CD14-positive monocyte (primary cell): ENCODE results near the gene CEP72. TPM values are rescaled to one million over a fixed set of nuclear protein-coding genes. Genes with fewer than 3 reads are reported as not detected.

Source experiments
- DNase-seq, 3 donors: peaks; one replicate each; pipeline ENCODE4 v3.0.0-alpha.2; 2011 to 2022
- H2AFZ ChIP-seq: 2 replicates; pipeline ENCODE4 v1.6.0; 2012; ENCODE audit warnings: mild to moderate bottlenecking, low read depth, low read length, inconsistent platforms; ENCODE audit not compliant: insufficient read depth, poor library complexity, severe bottlenecking
- H3K27ac ChIP-seq, 2 donors: 1 replicate in 1 of 2; 2 replicates in 1 of 2; pipeline ENCODE4 v1.5.1; 2012 to 2013; ENCODE audit warnings: low read length in 2 of 2, control low read depth in 1 of 2, inconsistent platforms in 1 of 2, low read depth in 1 of 2, mild to moderate bottlenecking in 1 of 2
- H3K27me3 ChIP-seq, 2 donors: one replicate each; pipeline versions ENCODE4 v1.6.0 to v1.6.1; 2011 to 2013; ENCODE audit warnings: low read length in 2 of 2; ENCODE audit not compliant: control insufficient read depth in 2 of 2, insufficient read depth in 2 of 2
- H3K36me3 ChIP-seq, 2 donors: replicated peaks in 1 of 2; 1 replicate in 1 of 2; 2 replicates in 1 of 2; pipeline versions ENCODE4 v1.5.1 to v1.6.1; 2012 to 2013; ENCODE audit warnings: low read length in 2 of 2, control low read depth in 1 of 2, inconsistent platforms in 1 of 2, mild to moderate bottlenecking in 1 of 2; ENCODE audit not compliant: insufficient read depth in 2 of 2, control insufficient read depth in 1 of 2
- H3K4me1 ChIP-seq, 2 donors: 1 replicate in 1 of 2; 2 replicates in 1 of 2; pipeline versions ENCODE4 v1.5.1 to v1.6.1; 2012 to 2013; ENCODE audit warnings: low read length in 2 of 2, control low read depth in 1 of 2, inconsistent platforms in 1 of 2, mild to moderate bottlenecking in 1 of 2, moderate library complexity in 1 of 2; ENCODE audit not compliant: insufficient read depth in 2 of 2, control insufficient read depth in 1 of 2
- H3K4me2 ChIP-seq: replicated peaks from 2 replicates; pipeline ENCODE3; 2012; ENCODE audit warnings: low read length, moderate library complexity, mild to moderate bottlenecking; ENCODE audit not compliant: poor library complexity, severe bottlenecking; ENCODE audit errors: extremely low read depth
- H3K4me3 ChIP-seq, 3 experiments: fragments of 200-600 bp in 1 of 3; sonication (generic) in 1 of 3; replicated peaks in 1 of 3; 1 replicate in 2 of 3; 2 replicates in 1 of 3; pipeline ENCODE4 v1.5.1; 2011 to 2013; ENCODE audit warnings: low read length in 3 of 3, mild to moderate bottlenecking in 3 of 3, control low read depth in 2 of 3, low read depth in 2 of 3, inconsistent platforms in 1 of 3, moderate library complexity in 1 of 3
- H3K79me2 ChIP-seq: 2 replicates; pipeline ENCODE4 v1.6.0; 2012; ENCODE audit warnings: mild to moderate bottlenecking, control low read depth, inconsistent platforms, low read length, moderate library complexity; ENCODE audit not compliant: insufficient read depth
- H3K9ac ChIP-seq: 2 replicates; pipeline ENCODE4 v1.6.0; 2017; ENCODE audit warnings: low read length, mild to moderate bottlenecking; ENCODE audit not compliant: insufficient read depth, poor library complexity, severe bottlenecking
- H3K9me3 ChIP-seq, 2 donors: replicated peaks in 1 of 2; 1 replicate in 1 of 2; 2 replicates in 1 of 2; pipeline versions ENCODE4 v1.5.1 to v1.6.1; 2012 to 2013; ENCODE audit warnings: low read length in 2 of 2, control low read depth in 1 of 2; ENCODE audit not compliant: control insufficient read depth in 1 of 2, insufficient read depth in 1 of 2
- H4K20me1 ChIP-seq: 2 replicates; pipeline ENCODE4 v1.6.0; 2012; ENCODE audit warnings: mild to moderate bottlenecking, low read length, control low read depth, moderate library complexity; ENCODE audit not compliant: insufficient read depth
- H3K27ac Mint-ChIP-seq, 7 donors: one replicate each; pipeline ENCODE4 v1.8.0; 2020; ENCODE audit warnings: mild to moderate bottlenecking in 7 of 7, mixed read lengths in 7 of 7, moderate library complexity in 6 of 7, inconsistent platforms in 2 of 7
- H3K27me3 Mint-ChIP-seq, 3 donors: one replicate each; pipeline ENCODE4 v1.8.0; 2021 to 2022; ENCODE audit warnings: low read depth in 3 of 3, mild to moderate bottlenecking in 3 of 3, mixed read lengths in 3 of 3, moderate library complexity in 3 of 3, inconsistent platforms in 1 of 3
- H3K36me3 Mint-ChIP-seq, 2 donors: one replicate each; pipeline ENCODE4 v1.8.0; 2020; ENCODE audit warnings: mixed read lengths in 2 of 2, inconsistent platforms in 1 of 2, mild to moderate bottlenecking in 1 of 2
- H3K4me1 Mint-ChIP-seq: one replicate; pipeline ENCODE4 v1.8.0; 2020; ENCODE audit warnings: mild to moderate bottlenecking, mixed read lengths
- H3K4me3 Mint-ChIP-seq, 2 donors: one replicate each; pipeline ENCODE4 v1.8.0; 2020; ENCODE audit warnings: mild to moderate bottlenecking in 2 of 2, mixed read lengths in 2 of 2, moderate library complexity in 1 of 2
- H3K9me3 Mint-ChIP-seq, 7 donors: one replicate each; pipeline ENCODE4 v1.8.0; 2020 to 2022; ENCODE audit warnings: mixed read lengths in 7 of 7, mild to moderate bottlenecking in 6 of 7, moderate library complexity in 6 of 7, inconsistent platforms in 2 of 7
- CTCF ChIP-seq: fragments of 200-600 bp; IDR thresholded peaks from one replicate; pipeline ENCODE4 v1.8.0; 2022; ENCODE audit warnings: antibody characterized with exemption, mild to moderate bottlenecking
- WGBS: methylation state at CpG from one replicate; pipeline ENCODE4 v1.1.5; 2013; ENCODE audit warnings: missing lambda C conversion rate; ENCODE audit not compliant: insufficient coverage; 5-methylcytosine and 5-hydroxymethylcytosine counted together
- intact Hi-C, 2 donors: fragments of 100-400 bp; cut with micrococcal nuclease; formaldehyde crosslinking; loops; one replicate each; pipeline versions ENCODE4 v1.15.0 to v1.15.1; 2023
- polyA plus RNA-seq, 3 donors: library from polyadenylated mRNA; depleted of rRNA in 1 of 3; unstranded in 2 of 3; stranded (reverse) in 1 of 3; fragments of 300-500 nt in 2 of 3; fragments of >200 nt in 1 of 3; fragmentation: Illumina TruSeq in 2 of 3; gene quantifications; 1 replicate in 2 of 3; 2 replicates in 1 of 3; pipeline ENCODE4 v1.2.3, GENCODE V29; 2012 to 2021

The CEP72 gene
- polyA plus RNA-seq, 3 donors: 0.13 to 2.1 (median 0.24) TPM

GRCh38 chr5:588406-588995, 23.6 kb upstream of the CEP72 start:
- intact Hi-C loops: no loop called here
- TF ChIP-seq CTCF: no peak
- Mint-ChIP-seq H3K27me3 (peaks cover 16 to 53% (median 22%) of the 10 kb centered on the region in 3 donors), H3K27ac (no peak overlapping the region), H3K36me3 (no peaks in the 10 kb centered on the region), H3K4me1 (no peaks in the 10 kb centered on the region), H3K9me3 (peaks cover 7 to 23% (median 17%) of the 10 kb centered on the region in 7 donors), H3K4me3 (no peak overlapping the region)
- 86% methylated on average over 8 of the region's 11 CpGs for WGBS
- Histone ChIP-seq H2AFZ (no peak overlapping the region), H4K20me1 (no peaks in the 10 kb centered on the region), H3K9ac (no peak overlapping the region), H3K27ac (no peak overlapping the region), H3K4me3 (no peak overlapping the region), H3K79me2 (no peaks in the 10 kb centered on the region), H3K4me2 (no peak overlapping the region), H3K4me1 (no peaks in the 10 kb centered on the region), H3K36me3 (no peaks in the 10 kb centered on the region), H3K9me3 (peaks cover 5 to 11% of the 10 kb centered on the region in 2 donors), H3K27me3 (peaks cover 0 to 6% of the 10 kb centered on the region in 2 donors)
- no peak for DNase-seq

- no peak overlapping the region for H3K4me2 ChIP-seq
- intact Hi-C loops: no loop called here
- H3K27ac ChIP-seq: no peak overlapping the region
- Mint-ChIP-seq H3K4me3 (no peak overlapping the region), H3K27ac (no peak overlapping the region), H3K9me3 (peaks cover 5 to 23% (median 17%) of the 10 kb centered on the region in 7 donors), H3K4me1 (peaks cover 2% of the 10 kb centered on the region), H3K36me3 (no peaks in the 10 kb centered on the region), H3K27me3 (peaks cover 16 to 56% (median 22%) of the 10 kb centered on the region in 3 donors)
- no peaks in the 10 kb centered on the region for H3K79me2 ChIP-seq
- no peak for DNase-seq
- H3K9me3 ChIP-seq: peaks cover 5 to 11% of the 10 kb centered on the region in 2 donors
- H2AFZ ChIP-seq: no peak overlapping the region
- no peaks in the 10 kb centered on the region for H3K36me3 ChIP-seq
- no peak overlapping the region for H3K9ac ChIP-seq
- peaks cover 0 to 9% of the 10 kb centered on the region in 2 donors for H3K27me3 ChIP-seq
- H3K4me3 ChIP-seq: no peak overlapping the region
- H3K4me1 ChIP-seq: no peaks in the 10 kb centered on the region
- no peaks in the 10 kb centered on the region for H4K20me1 ChIP-seq
- TF ChIP-seq CTCF: no peak
- no CpG with 5 or more reads among the region's 1 CpG for WGBS
These were observed 23.0 kb upstream of the CEP72 start for GRCh38 chr5:589173-589572.
